ENCODE measurements around the gene DMD.
"Not testable (repeated sequence)": the region's sequence is repeated elsewhere in the genome, so short reads cannot be mapped to it uniquely, and the experiment has no call there.

Gene DMD

DNA sequence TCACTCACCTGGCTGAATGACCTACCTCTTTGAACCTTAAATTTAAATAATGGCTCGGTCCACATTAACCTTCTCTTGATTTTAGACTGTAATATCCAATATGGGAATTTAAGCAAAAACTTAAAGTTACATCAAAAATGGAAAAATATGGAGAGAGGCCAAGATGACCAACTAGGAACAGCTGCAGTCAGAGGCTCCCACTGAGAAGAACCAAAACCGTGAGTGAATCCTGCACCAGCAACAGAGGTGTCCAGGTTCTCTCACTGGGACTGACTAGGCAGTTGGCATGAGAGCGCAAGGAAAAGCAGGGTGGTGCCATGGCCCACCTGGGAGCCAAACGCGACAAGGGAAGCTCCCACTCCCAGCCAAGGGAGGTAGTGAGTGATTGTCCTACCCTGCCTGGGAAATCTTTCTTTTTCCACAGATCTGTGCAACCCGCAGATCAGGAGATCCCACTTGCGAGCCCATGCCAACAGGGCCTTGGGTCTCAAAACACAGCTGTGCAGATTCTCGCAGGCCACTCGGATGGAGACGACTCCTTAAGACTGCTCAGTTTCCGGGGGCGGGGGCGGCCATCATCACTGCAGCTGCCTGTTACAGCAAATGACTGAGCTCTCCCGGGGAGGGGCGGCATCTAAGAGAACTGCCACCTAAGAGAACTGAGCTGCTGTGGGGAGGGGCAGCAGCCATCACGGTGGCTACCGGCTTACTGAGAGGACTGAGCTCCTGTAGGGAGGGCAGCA, 343.4 kb downstream of the DMD start:
- no peak for FAIRE-seq
- no peak for DNase-seq (ENCODE audit: low spot score)

DNA sequence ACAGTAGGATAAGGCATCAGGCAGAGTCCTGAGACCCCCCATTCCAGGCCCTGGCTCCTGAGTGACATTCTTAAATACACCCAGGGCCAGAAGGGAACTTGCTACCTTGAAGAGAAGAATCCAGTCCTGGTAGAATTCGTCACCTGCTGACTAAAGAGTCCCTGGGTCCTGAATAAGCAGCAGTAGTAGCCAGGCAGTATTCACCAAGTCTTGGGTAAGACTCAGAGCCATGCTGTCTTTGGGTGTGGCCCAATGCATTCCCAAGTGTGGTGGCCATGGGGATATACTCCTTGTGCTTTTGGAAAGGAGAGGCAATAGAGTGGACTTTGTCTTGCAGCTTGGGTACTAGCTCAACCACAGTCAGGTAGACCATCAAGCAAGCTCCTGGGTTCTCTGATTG, 359.1 kb downstream of the DMD start:
- no peak for DNase-seq (ENCODE audit: low spot score)
- no peak for FAIRE-seq

DNA sequence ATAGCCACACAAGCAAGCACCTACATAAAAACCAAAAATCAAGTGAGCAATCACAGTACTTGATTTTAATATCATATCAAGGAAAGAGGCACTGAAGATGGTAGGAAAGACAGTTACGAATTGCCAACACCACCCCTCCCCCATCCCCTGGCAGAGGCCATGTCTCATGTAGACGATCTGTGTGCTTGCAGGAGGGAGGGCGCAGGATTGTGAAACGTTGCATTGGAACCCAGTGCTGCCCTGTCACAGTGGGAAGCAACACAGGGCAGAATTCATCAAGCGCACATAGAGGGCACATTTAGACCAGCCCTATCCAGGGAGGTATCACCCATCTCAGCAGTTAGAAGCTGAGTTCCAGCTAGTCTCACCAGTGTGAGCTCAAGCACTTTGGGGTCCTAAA, 359.8 kb downstream of the DMD start:
- DNase-seq (ENCODE audit: low spot score), result no peak

DNA sequence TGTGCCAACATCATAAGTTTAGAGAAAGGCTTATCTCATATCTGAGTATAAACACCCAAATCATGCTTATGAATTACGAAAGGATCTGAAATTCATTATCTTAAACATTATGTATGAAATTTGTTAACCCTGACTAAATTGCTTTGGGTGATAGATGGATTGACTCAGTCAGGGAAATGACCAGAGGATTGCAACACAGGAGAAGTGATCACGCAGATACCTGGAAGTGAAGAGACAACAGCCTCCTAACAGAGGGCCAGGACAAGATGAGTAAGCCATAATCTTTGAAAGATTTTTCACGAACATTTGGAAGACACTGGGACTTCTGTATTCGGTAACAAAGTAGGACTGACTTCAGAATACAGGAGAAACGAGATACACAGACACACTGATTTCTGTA, 363.4 kb downstream of the DMD start:
- no peak for DNase-seq (ENCODE audit: low spot score)
- FAIRE-seq, result no peak

More for the DNA sequence above, 359.8 kb downstream of the DMD start:
- no peak for FAIRE-seq

DNA sequence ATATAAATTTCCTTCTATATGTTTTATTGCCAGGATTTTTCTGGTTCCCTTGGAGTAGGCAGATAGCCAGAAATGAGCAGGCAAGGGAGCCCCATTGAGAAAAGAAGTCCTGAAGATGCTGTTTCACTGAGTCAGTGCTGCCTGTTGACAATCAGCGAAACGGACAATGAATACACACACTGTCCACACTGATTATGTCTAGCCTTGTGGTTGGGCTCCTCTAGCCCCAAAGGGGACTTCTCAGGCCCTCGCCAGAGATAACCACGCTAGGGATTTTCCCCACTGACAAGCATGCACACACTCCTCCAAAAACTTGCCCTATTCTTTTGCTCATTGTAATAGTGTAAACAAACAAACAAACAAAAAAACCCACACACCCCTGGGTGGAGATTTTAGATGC, 369.3 kb downstream of the DMD start:
- DNase-seq (ENCODE audit: low spot score) (no peak), FAIRE-seq (no peak)

DNA sequence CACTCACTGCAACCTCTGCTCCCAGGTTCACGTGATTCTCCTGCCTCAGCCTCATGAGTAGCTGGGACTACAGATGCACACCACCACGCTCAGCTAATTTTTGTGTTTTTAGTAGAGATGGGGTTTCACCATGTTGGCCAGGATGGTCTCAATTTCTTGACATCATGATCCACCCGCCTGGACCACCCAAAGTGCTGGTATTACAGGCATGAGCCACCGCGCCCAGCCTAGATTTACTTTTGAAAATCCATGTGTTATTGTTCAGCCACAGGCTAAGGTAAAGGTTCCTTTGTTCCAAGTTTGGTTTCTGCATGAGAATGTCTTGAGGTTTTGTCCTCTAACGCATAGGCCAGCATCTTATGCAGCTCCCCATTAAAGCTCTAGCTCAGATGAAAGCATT, 371.6 kb downstream of the DMD start:
- no peak for FAIRE-seq
- no peak for DNase-seq (ENCODE audit: low spot score)

DNA sequence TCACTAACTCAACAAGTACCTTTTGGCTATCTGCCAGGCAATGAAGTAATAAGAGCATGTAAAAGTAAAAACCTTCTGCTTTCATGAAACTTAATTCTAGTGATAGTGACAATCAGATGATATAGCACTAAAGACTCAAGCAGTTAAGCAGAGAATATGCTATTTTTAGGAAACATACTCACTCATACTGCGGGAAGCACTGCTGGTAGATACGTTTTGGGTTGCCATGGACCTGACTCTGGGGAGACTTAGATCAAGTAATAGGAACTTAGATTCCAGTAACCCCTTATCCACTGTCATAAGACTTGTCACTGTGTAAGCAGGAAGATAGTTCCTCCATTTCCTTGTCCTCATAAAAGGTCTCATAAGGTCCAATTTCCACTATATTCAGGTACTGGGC, 386.3 kb downstream of the DMD start:
- no peak for DNase-seq (ENCODE audit: low spot score)
- FAIRE-seq, result no peak

DNA sequence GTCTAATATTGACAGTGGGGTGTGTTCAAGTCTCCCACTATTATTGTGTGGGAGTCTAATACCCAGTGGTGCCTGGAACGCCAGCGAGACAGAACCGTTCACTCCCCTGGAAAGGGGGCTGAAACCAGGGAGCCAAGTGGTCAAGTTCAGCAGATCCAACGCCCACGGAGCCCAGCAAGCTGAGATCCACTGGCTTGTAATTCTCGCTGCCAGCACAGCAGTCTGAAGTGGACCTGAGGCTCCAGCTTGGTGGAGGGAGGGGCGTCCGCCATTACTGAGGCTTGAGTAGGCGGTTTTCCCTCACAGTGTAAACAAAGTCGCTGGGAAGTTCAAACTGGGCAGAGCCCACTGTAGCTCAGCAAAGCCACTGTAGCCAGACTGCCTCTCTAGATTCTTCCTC, 407.3 kb downstream of the DMD start:
- FAIRE-seq, result no peak
- no peak for DNase-seq (ENCODE audit: low spot score)

DNA sequence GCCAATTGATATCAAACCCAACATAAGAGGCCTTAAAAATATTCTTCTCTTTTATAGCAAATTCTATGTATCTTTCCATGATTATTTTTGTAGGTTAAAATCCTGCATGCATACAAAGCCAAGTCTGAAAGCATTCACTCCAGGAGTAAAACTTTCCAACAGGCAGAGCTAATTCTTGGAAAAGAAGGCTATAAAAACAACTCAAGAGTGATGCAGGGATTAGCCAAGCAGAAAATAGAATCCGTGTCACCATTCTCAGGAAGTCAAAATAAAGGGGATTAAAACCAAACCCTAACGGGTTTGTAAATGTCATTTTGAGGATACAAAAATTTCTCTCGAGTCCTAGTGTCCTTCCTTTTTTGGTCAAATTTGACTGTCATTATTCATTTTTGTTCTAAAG, 412.4 kb downstream of the DMD start:
- FAIRE-seq, result no peak
- DNase-seq (ENCODE audit: low spot score), result no peak

DNA sequence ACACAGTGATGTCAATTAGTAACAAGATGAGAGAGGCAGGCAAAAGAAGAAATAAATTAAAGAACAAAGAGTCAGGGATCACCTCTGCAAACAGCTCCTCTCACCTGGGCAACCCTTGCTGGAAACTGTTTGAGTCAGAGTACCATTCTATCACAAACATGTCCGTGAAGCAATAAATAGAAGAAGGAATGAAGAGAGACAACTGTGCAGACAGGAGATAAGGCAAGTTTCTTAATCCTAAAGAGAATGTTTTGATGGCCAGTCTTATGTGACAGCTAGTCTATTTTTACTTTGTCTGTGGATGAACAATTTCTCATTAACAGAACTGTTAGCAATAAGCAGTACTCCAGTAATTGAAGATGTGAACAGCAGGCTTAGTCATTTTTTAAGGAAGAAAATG, 422.4 kb downstream of the DMD start:
- FAIRE-seq (no peak), DNase-seq (ENCODE audit: low spot score) (no peak)

DNA sequence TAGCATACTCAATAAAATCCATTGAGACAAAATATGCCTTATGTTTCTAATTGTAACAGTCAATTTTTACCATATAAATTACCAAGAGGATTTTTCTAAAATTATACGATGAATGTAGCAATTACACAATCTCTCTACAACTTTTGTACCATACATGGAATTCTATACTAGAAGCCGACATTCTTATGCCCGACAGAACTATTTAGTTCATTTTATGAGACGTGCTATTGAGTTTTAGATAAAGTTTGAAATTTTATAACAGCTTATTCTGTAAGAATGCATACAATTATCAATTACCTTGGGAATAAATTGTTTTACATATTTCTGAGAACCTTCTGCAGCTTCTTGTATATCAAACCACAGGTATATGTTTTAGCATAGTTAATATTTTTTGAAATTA, 431.2 kb downstream of the DMD start:
- DNase-seq (ENCODE audit: low spot score) (no peak), FAIRE-seq (no peak)

DNA sequence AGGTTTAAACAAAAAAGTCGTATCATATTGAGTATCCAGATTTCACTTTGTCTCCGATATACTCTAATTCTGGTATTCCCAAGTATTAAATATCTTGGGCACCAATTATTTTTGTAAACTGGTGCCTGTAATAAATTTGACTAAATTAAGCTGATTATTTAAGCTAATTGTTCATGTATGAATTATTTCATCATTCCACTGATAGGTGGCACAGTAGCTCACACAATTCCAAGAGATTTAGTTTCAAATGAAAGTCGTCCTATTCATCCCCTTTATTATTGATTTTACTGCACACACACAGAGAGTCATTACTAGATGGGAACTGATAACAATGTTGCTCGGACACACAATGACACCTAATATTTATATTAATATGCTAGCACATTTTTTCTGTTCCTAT, 432.4 kb downstream of the DMD start:
- FAIRE-seq (no peak), DNase-seq (ENCODE audit: low spot score) (no peak)

DNA sequence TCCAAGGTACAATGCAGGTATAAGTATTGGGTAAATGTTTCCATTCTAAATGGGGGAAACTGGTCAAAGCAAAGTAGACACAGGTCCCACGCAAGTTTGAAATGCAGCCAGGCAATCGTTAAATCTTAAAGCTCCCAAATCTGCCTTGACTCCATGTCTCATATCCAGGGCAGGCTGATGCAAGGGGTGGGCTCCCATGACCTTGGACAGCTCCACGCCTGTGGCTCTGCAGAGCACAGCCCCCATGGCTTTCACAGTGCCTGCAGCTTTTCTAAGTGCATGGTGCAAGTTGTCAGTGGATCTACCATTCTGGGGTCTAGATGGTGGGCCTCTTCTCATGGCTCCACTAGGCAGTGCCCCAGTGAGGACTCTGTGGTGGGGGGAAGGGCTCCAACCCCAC, 436.4 kb downstream of the DMD start:
- no peak for FAIRE-seq

DNA sequence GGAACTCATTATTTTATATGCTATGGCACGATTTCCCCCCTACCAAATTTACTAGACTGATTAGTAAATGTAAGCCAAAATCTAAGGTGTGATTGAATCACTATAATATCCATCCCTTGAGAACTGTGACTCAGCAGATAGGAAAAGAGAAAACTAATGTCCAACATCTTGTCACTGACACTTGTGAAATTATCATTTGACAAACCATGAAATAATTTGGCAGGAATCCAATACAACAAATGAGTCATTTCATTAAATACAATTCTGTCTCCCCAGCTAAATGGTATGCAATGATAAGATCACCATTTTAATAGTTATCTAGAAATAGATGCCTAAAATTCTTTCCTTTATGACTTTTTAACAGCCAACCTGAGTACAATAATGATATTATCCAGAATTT, 462.3 kb downstream of the DMD start:
- DNase-seq (ENCODE audit: low spot score) (no peak), FAIRE-seq (no peak)

More for the DNA sequence above, 436.4 kb downstream of the DMD start:
- DNase-seq (ENCODE audit: low spot score), result no peak

DNA sequence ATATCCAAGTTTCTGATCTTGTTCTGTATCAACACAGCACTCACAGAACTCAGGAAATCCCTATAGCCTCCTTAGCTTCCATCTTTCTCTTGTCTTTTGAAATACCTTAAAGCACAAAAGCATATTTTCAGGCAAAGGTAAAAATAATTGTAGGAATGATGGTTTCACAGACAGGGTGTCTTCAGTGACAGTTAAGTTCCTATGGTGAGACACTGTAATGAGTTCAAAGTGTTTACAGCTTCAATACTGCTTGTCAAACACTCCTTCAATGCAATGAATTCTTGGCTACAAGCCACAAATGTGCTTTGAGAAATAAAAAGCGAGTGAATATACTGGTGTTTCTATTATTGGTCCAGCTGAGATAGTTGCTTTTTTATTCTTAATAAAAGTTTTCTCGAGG, 466.0 kb downstream of the DMD start:
- no peak for FAIRE-seq

DNA sequence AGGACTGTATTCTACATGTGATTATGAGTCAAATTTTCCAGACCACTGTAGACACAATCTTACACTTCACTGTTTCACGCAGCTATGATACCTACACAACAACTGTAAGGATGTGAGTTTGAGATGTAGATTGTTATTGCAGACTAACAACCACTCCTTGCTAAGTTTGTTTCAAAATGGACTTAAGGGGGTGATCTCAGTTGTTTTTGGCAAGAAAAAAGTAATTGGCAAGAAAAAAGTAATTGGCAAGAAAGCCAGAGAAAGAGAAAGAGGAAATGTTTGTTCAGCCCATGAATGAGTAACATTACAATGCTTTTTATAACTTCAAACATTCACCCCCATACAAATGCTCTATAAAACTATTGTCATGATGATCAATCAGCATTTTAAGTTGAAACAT, 466.4 kb downstream of the DMD start:
- FAIRE-seq, result no peak

More for the DNA sequence above, 466.0 kb downstream of the DMD start:
- no peak for DNase-seq (ENCODE audit: low spot score)

DNA sequence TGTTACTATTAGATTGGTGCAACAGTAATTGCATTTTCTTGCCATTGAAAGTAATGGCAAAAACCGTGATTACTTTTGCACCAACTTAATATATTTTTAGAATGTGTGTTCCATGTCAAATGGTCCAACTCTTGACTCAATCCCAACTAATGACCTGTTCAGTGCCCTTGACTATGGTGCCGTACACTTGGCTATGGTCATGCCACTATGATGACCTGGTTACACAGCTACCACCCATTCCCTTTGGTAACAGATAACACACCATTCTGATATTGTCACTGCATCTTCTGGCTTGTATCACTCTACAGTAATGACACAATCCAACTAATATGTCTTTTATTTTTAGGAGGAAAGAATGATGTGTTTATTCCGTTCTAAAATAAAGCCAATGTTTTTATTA, 469.4 kb downstream of the DMD start:
- DNase-seq (ENCODE audit: low spot score) (no peak), FAIRE-seq (no peak)

More for the DNA sequence above, 466.4 kb downstream of the DMD start:
- DNase-seq (ENCODE audit: low spot score), result no peak

DNA sequence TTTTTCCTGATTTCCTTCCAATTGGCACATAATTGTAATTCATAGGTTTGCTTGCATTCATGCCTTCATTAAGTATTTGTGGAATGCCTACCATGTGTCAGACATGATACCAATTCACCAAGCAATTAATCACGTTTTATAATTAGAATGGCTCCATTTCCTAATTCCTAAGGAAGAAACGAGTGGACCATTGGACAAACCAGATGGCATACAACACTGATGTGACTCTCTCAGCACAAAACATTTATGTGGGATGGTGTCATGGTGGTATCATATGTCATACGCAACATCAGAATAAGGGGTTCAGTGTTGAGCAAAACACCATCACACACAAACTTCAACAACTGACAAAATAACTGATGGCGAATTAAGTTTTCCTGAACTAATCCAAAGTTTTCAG, 502.8 kb downstream of the DMD start:
- FAIRE-seq (no peak), DNase-seq (ENCODE audit: low spot score) (no peak)

DNA sequence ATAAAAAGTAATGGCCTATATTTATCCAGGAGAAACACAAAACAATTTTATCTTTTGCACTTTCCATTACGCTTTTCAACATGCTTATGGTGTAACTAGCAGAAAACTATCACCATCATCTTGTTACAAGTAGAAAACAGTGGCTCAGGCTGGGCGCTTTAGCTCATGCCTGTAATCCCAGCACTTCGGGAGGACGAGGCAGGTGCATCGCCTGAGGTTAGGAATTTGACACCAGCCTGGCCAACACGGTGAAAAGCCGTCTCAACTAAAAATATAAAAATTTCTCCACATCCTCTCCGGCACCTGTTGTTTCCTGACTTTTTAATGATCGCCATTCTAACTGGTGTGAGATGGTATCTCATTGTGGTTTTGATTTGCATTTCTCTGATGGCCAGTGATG, 506.0 kb downstream of the DMD start:
- DNase-seq (ENCODE audit: low spot score); FAIRE-seq: not testable (repeated sequence)

DNA sequence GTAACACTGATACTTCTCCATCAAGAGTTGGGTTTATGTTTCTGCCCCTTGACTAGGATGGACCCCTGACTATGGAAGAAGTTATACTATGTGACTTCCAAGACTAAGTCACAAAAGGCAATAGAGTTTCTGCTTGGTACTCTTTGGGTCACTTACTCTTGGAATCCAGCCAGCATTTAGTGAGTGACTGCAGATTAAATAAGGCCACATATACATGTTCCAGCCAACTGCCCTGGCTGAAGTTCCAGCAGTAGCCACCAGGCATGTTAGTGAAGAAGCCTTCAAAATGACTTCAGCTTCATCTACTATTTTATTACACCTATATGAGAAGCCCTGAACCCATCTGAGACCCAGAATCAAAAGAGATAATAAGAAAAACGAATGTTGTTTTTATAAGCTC, 524.0 kb downstream of the DMD start:
- no peak for FAIRE-seq

DNA sequence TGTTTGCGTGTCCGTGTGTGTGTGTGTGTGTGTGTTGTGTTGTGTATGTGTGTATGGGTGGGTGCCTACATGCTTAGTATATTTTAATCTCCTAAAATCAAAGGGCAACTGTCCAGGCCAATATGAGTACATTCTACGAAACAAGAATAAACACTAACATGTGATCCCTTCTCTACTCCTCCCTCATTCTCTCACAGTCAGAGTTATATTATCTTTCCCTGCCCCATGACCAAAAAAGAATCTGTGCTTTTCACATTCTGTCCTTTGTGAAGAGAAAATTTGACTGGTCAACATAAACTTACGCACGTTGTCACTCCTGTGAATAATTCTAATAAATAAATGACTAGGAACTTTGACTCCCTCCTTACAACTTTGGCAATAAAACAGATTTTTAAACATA, 532.9 kb downstream of the DMD start:
- DNase-seq (ENCODE audit: low spot score) (no peak), FAIRE-seq (no peak)

More for the DNA sequence above, 524.0 kb downstream of the DMD start:
- no peak for DNase-seq (ENCODE audit: low spot score)

DNA sequence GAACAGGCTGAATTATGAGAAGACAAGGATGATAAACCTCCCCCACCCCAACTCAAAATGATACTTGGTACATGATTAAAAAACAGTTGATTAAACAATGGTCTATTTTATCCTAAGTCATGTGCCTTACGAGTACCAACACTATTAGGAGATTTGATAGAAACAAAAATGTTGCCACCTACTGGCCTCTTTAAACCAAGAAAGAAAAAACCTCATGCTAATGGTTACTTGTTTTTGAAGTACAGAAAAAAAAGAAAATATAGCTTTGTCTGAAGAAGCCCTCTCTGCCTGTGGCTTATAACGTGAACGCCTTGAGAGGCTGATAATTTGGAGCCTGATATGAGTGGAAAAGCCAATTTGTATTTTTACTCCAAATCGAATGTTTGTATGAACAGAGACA, 538.2 kb downstream of the DMD start:
- FAIRE-seq, result no peak
- DNase-seq (ENCODE audit: low spot score), result no peak

DNA sequence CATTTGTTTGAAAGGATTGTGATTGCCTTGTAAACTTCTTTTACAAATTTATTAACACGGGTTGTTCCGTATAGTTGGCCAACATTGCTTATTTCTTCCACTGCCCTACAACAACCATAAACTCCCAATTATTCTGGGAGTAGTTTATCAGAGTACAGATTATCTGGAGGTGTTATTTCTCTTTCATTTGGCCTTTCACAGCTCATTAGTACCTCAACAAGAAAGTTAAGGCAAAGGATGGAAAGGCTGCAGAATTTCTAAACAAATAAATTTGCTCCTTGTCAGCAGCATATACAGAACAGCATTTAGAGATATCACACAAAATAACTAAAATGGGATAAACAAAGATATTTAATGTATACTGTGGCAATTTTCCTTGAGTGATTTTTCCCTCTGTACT, 548.8 kb downstream of the DMD start:
- no peak for FAIRE-seq
- no peak for DNase-seq (ENCODE audit: low spot score)

All from RCC 7860 (cell line).